ENCODE data around the gene FLNB.

DNA sequence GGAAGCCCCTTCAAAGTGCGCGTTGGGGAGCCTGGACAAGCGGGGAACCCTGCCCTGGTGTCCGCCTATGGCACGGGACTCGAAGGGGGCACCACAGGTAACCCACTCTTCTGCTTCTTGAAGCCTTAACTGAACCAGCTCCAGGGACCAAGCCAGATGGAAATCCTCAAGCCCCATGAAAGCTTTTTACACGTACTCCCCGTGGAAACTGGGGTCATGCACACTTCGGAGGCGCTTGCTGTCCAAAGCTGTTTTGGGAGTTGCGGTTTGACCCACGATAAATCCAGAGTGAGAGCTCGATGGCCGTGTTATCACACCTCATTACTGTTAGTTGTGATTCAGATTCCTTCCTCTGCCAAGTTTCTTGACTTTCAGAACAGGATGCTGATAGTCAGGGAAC lies 155.0 kb downstream of the FLNB start:
- no peak for TF ChIP-seq EZH2 (IDR thresholded peaks at IDR 0.05; ENCODE audit: borderline replicate concordance, low read length)
- TF ChIP-seq, protein P1, sequence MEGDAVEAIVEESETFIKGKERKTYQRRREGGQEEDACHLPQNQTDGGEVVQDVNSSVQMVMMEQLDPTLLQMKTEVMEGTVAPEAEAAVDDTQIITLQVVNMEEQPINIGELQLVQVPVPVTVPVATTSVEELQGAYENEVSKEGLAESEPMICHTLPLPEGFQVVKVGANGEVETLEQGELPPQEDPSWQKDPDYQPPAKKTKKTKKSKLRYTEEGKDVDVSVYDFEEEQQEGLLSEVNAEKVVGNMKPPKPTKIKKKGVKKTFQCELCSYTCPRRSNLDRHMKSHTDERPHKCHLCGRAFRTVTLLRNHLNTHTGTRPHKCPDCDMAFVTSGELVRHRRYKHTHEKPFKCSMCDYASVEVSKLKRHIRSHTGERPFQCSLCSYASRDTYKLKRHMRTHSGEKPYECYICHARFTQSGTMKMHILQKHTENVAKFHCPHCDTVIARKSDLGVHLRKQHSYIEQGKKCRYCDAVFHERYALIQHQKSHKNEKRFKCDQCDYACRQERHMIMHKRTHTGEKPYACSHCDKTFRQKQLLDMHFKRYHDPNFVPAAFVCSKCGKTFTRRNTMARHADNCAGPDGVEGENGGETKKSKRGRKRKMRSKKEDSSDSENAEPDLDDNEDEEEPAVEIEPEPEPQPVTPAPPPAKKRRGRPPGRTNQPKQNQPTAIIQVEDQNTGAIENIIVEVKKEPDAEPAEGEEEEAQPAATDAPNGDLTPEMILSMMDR (conservative IDR thresholded peaks at IDR 0.05 in 1 of 2, IDR thresholded peaks at IDR 0.05 in 1 of 2; ENCODE audit: extremely low read depth in 1 of 2, insufficient read depth in 1 of 2, low read depth in 1 of 2, low read length in 2 of 2), result no peak

All from mammary epithelial cell (primary cell).